Heart left ventricle (tissue), 16 donors: Measurements from ENCODE around the gene WDR70. TPM values are rescaled to one million over a fixed set of nuclear protein-coding genes. Genes with fewer than 3 reads are reported as not detected.

Experiments
- ATAC-seq, 4 donors: fragments of 200-7000 bp; cut with Tn5 transposase; one replicate each; pipeline ENCODE4 v1.9.1; 2020 to 2022; ENCODE audit warnings: moderate library complexity in 4 of 4, mild to moderate bottlenecking in 3 of 4, moderate number of reproducible peaks in 1 of 4
- DNase-seq, 5 donors: peaks; one replicate each; pipeline ENCODE4 v3.0.0-alpha.2; 2020
- H3K27ac ChIP-seq, 12 donors: fragments of 200-600 bp; sonication (generic) in 4 of 12; one replicate each; pipeline versions ENCODE4 v1.5.0 to v1.8.0; 2016 to 2022; ENCODE audit warnings: mild to moderate bottlenecking in 2 of 12
- H3K27me3 ChIP-seq, 9 donors: fragments of 200-600 bp; sonication (generic) in 2 of 9; one replicate each; pipeline versions ENCODE4 v1.5.1 to v1.8.0; 2016 to 2022; ENCODE audit warnings: mild to moderate bottlenecking in 3 of 9
- H3K36me3 ChIP-seq, 9 donors: fragments of 200-600 bp; sonication (generic) in 2 of 9; one replicate each; pipeline versions ENCODE4 v1.5.0 to v1.8.0; 2018 to 2022; ENCODE audit warnings: mild to moderate bottlenecking in 2 of 9
- H3K4me1 ChIP-seq, 12 donors: fragments of 200-600 bp; sonication (generic) in 4 of 12; one replicate each; pipeline versions ENCODE4 v1.5.0 to v1.8.0; 2016 to 2022; ENCODE audit warnings: mild to moderate bottlenecking in 3 of 12
- H3K4me3 ChIP-seq, 12 donors: fragments of 200-600 bp; sonication (generic) in 4 of 12; one replicate each; pipeline versions ENCODE4 v1.5.0 to v1.8.0; 2017 to 2022; ENCODE audit warnings: mild to moderate bottlenecking in 9 of 12, moderate library complexity in 4 of 12
- H3K9me3 ChIP-seq, 12 donors: fragments of 200-600 bp; sonication (generic) in 4 of 12; one replicate each; pipeline versions ENCODE4 v1.5.0 to v1.8.0; 2016 to 2022; ENCODE audit warnings: mild to moderate bottlenecking in 1 of 12
- POLR2A ChIP-seq, 2 donors: fragments of 450-650 bp; IDR thresholded peaks; one replicate each; pipeline ENCODE4 v1.6.1; 2017; ENCODE audit warnings: antibody characterized with exemption in 2 of 2, mild to moderate bottlenecking in 2 of 2, moderate library complexity in 2 of 2
- WGBS, 4 donors: extraction: QIAGEN DNeasy Blood & Tissue Kit in 2 of 4; methylation state at CpG; one replicate each; pipeline versions ENCODE4 v1.1.5 to v1.1.7; 2013 to 2018; 5-methylcytosine and 5-hydroxymethylcytosine counted together
- intact Hi-C, 10 donors: fragments of 100-400 bp; cut with DNase I; formaldehyde crosslinking; loops; one replicate each; pipeline versions ENCODE4 v1.11.1 to v1.14.2; 2022
- polyA plus RNA-seq, 2 donors: library from polyadenylated mRNA; stranded (reverse); fragments of 200-250 nt; gene quantifications; one replicate each; pipeline ENCODE4 v1.2.3, GENCODE V29; 2013
- total RNA-seq, 9 donors: library from RNA; depleted of rRNA in 2 of 9; stranded (reverse); fragments of >200 nt in 2 of 9; fragmentation: NEBNext Ultra II Directional in 3 of 9; extraction: Animal tissue kit (Norgen Biotek cat#: 25700) in 3 of 9; gene quantifications; one replicate each; pipeline versions ENCODE4 v1.1.0 to v1.2.4, GENCODE V29; 2016 to 2023
- TF ChIP-seq, protein P1 (sequence below), 12 donors: fragments of 200-600 bp; sonication (generic) in 4 of 12; IDR thresholded peaks; one replicate each; pipeline versions ENCODE4 v1.5.0 to v1.8.0; 2018 to 2022; ENCODE audit warnings: antibody characterized with exemption in 12 of 12, mild to moderate bottlenecking in 5 of 12
- donor health status: ischemic (EF 13 %, LVEDD 7.1; RV severe dilation, severe dysfunction).
- donor health status: healthy with polysubstance abuse.
- donor health status: DM: no; HTN: yes; CAD: no.
- donor health status: DM: no; HTN: no; CAD: no.
- donor health status: ischemic (EF 25% LVEDD 6.9; RV normal size, moderate dysfunction).
- donor health status: ischemic (EF 25% LVEDD 5.7; RV mildly dilated, moderate dysfunction).
- donor health status: healthy.
- donor health status: DM: yes; HTN: yes; CAD: no.
- donor health status: ischemic (EF 35%, LVEDD 5.7; RV mildly dilated, moderate dysfunction).
- donor health status: nonischemic (EF 11% LVEDD 7.7; RV severe dilation, severe dysfunction).
- donor health status: DM: yes; HTN: yes; CAD: no.
- donor health status: PGD.
- donor health status: ischemic (EF 29% LVEDD 5.4; RV normal size, mild dysfunction).
- donor health status: nonischemic (EF 23%, LVEDD 6.1; RV moderate dilation, normal function).

WDR70 gene
- total and polyA plus RNA-seq, 11 donors, result 6.0 to 31.3 (median 13.6) TPM

DNA sequence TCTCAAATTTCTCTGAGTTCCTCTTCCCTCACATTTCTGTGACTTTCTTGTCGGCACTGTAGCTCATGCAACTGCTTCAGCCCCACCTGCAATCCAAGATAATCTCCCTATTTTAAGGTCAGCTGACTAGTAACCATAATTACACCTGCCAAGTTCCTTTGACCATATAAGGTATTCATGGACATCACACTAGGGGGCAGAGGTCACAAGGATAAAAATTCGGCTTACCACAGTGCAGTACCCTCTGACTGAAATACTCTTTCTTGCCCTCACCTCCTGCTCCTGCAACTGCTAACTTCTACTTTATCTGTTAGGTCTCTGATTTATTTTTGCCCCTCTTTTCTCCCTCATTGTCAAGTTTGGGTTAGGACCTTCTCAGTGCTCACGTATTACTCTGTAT lies 316.5 kb downstream of the WDR70 start:
- intact Hi-C loops, result no loop called here
- DNase-seq (no peak), ATAC-seq (no peak)
- peaks cover 0 to 32% (median 16%) of the 10 kb centered on the region in 9 donors for H3K36me3 ChIP-seq
- no peaks in the 10 kb centered on the region for H3K27me3 ChIP-seq
- no peak overlapping the region for H3K4me3 ChIP-seq
- no peak for TF ChIP-seq POLR2A (IDR thresholded peaks at IDR 0.05)
- TF ChIP-seq, protein P1, sequence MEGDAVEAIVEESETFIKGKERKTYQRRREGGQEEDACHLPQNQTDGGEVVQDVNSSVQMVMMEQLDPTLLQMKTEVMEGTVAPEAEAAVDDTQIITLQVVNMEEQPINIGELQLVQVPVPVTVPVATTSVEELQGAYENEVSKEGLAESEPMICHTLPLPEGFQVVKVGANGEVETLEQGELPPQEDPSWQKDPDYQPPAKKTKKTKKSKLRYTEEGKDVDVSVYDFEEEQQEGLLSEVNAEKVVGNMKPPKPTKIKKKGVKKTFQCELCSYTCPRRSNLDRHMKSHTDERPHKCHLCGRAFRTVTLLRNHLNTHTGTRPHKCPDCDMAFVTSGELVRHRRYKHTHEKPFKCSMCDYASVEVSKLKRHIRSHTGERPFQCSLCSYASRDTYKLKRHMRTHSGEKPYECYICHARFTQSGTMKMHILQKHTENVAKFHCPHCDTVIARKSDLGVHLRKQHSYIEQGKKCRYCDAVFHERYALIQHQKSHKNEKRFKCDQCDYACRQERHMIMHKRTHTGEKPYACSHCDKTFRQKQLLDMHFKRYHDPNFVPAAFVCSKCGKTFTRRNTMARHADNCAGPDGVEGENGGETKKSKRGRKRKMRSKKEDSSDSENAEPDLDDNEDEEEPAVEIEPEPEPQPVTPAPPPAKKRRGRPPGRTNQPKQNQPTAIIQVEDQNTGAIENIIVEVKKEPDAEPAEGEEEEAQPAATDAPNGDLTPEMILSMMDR (IDR thresholded peaks at IDR 0.05), result no peak
- 83 to 88% (median 83%) methylated on average over 3 of the region's 3 CpGs for WGBS, 4 donors
- no peaks in the 10 kb centered on the region for H3K4me1 ChIP-seq
- peaks cover 0 to 12% (median 0%) of the 10 kb centered on the region in 12 donors for H3K9me3 ChIP-seq
- H3K27ac ChIP-seq, result no peak overlapping the region

DNA sequence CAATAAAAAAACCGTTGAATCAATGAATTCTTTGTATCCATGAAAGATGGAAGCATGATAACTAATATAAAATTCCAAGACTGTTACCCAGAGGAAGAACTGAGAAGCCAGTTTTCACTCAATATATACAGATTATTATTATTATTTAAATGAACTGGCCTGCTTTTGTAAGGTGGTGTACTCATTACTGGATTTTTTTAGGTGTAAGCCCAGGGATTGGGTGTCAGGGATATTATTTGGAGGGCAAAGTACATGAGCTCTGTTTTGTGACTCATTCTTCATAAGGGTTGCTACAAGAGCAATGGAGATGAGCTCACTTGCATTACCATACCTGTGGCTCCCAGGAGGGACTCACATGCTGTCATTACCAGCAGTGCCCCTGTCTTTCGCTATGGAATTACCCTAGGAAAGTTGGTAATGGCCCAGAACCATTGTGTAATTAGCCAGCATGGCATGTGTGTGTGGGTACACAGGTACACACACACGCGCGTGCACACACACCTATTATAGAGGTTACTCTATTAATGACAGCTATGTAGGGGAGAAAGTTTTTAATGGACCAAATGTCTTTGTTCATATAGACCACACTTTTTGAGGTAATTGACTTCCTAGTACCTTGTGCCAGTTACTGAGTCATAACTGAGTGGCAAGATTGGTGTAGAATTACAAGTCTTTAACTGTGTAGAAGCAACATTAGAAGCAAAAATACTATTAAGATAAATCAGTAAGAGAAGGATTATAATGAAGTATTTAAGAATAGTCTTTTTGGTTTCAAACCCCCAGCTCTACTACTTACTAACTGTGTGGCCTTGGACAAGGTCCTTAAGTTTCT lies 317.3 kb downstream of the WDR70 start:
- DNase-seq, result no peak
- intact Hi-C loops, result no loop called here
- WGBS, 4 donors, result 89 to 95% (median 95%) methylated on average over 5 of the region's 5 CpGs

DNA sequence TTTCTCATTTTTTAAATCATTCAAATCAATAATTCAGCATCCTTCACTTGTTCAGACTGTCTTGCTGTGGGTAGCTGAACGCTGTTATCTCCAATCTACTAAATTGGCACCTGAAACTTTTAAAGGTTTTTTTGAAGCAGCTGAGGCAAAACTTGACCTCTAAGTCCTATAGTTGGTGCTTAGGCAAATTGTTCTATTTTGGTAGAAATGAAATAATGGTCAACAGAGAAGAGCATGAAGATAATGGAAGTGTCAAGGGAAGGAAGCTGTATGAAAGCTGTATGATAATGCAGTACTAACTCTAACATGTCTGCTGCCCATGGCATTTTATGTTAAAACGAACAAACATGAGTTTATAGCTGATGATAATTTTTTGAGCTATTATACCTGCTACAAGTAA lies 322.8 kb downstream of the WDR70 start:
- ATAC-seq, result no peak
- intact Hi-C loops, result no loop called here
- Histone ChIP-seq H3K9me3 (no peaks in the 10 kb centered on the region), H3K36me3 (peaks cover 0 to 54% (median 26%) of the 10 kb centered on the region in 9 donors), H3K27ac (no peak overlapping the region), H3K4me3 (no peak overlapping the region), H3K27me3 (no peaks in the 10 kb centered on the region), H3K4me1 (no peaks in the 10 kb centered on the region)
- DNase-seq, result no peak
- 49 to 50% (median 49%) methylated on average over 2 of the region's 2 CpGs for WGBS, 4 donors
- TF ChIP-seq POLR2A (IDR thresholded peaks at IDR 0.05), result no peak
- TF ChIP-seq, protein P1 (IDR thresholded peaks at IDR 0.05), result no peak

More for the DNA sequence above, 317.3 kb downstream of the WDR70 start:
- Histone ChIP-seq H3K4me3 (no peak overlapping the region), H3K4me1 (no peaks in the 10 kb centered on the region), H3K27ac (no peak overlapping the region), H3K36me3 (peaks cover 0 to 32% (median 16%) of the 10 kb centered on the region in 9 donors), H3K27me3 (no peaks in the 10 kb centered on the region), H3K9me3 (peaks cover 0 to 12% (median 0%) of the 10 kb centered on the region in 12 donors)
- TF ChIP-seq POLR2A (IDR thresholded peaks at IDR 0.05), result no peak
- TF ChIP-seq, protein P1 (IDR thresholded peaks at IDR 0.05), result no peak
- no peak for ATAC-seq

DNA sequence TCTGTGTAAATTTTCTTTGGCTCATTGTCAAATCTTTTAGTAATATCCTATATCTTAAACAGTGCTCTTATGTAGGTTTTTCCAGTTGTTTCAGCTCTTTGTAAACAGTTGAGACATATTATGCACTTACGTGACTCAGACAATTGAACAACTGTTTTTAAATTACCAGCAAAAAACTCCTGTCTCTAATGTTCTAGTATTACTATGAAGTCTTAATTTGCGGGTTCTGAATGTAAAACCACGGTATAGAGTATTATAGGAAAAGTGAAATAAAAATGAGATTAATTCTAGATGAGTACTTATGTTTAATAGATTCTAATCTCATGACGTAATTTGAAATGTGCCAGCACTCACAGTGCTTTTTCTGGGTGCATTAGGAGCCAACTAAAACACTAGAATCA lies 324.7 kb downstream of the WDR70 start:
- DNase-seq (no peak), ATAC-seq (no peak)
- 88 to 95% (median 94%) methylated on average over 4 of the region's 4 CpGs for WGBS, 4 donors
- H3K27me3 ChIP-seq, result no peaks in the 10 kb centered on the region
- no peak overlapping the region for H3K4me3 ChIP-seq
- no peak overlapping the region for H3K27ac ChIP-seq
- intact Hi-C loops, result no loop called here
- TF ChIP-seq, protein P1 (IDR thresholded peaks at IDR 0.05), result no peak
- TF ChIP-seq POLR2A (IDR thresholded peaks at IDR 0.05), result no peak
- H3K36me3 ChIP-seq, result peaks cover 0 to 36% (median 18%) of the 10 kb centered on the region in 9 donors
- H3K9me3 ChIP-seq, result no peaks in the 10 kb centered on the region
- H3K4me1 ChIP-seq, result no peaks in the 10 kb centered on the region
